Glutamatergic neuron (in vitro differentiated cells): ENCODE measurements around the gene STMN3. TPM values are rescaled to one million over a fixed set of nuclear protein-coding genes. Genes with fewer than 3 reads are reported as not detected.

ENCODE experiments used
- DNase-seq: peaks from one replicate; pipeline ENCODE4 v3.0.0; 2022
- H3K27ac Mint-ChIP-seq: one replicate; pipeline ENCODE4 v1.8.0; 2020; ENCODE audit warnings: mild to moderate bottlenecking, mixed read lengths, inconsistent platforms; ENCODE audit not compliant: unreplicated experiment
- H3K27me3 Mint-ChIP-seq: one replicate; pipeline ENCODE4 v1.8.0; 2020; ENCODE audit warnings: mild to moderate bottlenecking, moderate library complexity, mixed read lengths, inconsistent platforms; ENCODE audit not compliant: unreplicated experiment
- H3K36me3 Mint-ChIP-seq: one replicate; pipeline ENCODE4 v1.8.0; 2020; ENCODE audit warnings: mild to moderate bottlenecking, mixed read lengths, inconsistent platforms; ENCODE audit not compliant: unreplicated experiment
- H3K4me1 Mint-ChIP-seq: one replicate; pipeline ENCODE4 v1.8.0; 2020; ENCODE audit warnings: mild to moderate bottlenecking, low read depth, mixed read lengths, inconsistent platforms; ENCODE audit not compliant: unreplicated experiment
- H3K4me3 Mint-ChIP-seq: one replicate; pipeline ENCODE4 v1.8.0; 2020; ENCODE audit warnings: mild to moderate bottlenecking, mixed read lengths, inconsistent platforms; ENCODE audit not compliant: unreplicated experiment
- H3K9me3 Mint-ChIP-seq: one replicate; pipeline ENCODE4 v1.8.0; 2020; ENCODE audit warnings: mild to moderate bottlenecking, moderate library complexity, mixed read lengths, inconsistent platforms; ENCODE audit not compliant: unreplicated experiment
- total RNA-seq: library from RNA; stranded (reverse); fragmentation: NEBNext Ultra II Directional; extraction: Animal tissue kit (Norgen Biotek cat#: 25700); gene quantifications from one replicate; pipeline ENCODE4 v1.2.1, GENCODE V29; 2021; ENCODE audit not compliant: unreplicated experiment
- TF ChIP-seq, protein P1 (sequence below): fragments of 200-600 bp; sonication (generic); IDR thresholded peaks from one replicate; pipeline ENCODE4 v1.5.0; 2021; ENCODE audit not compliant: partially characterized antibody, unreplicated experiment

STMN3 gene
- total RNA-seq, 1 donor from 2014 or later: 459 TPM

GRCh38 chr20:63590218-63591146 is 62.7 kb downstream of the STMN3 start:
- peaks cover 5% of the 10 kb centered on the region for H3K4me1 Mint-ChIP-seq
- no peak for DNase-seq
- no peak overlapping the region for H3K4me3 Mint-ChIP-seq
- TF ChIP-seq, protein P1, sequence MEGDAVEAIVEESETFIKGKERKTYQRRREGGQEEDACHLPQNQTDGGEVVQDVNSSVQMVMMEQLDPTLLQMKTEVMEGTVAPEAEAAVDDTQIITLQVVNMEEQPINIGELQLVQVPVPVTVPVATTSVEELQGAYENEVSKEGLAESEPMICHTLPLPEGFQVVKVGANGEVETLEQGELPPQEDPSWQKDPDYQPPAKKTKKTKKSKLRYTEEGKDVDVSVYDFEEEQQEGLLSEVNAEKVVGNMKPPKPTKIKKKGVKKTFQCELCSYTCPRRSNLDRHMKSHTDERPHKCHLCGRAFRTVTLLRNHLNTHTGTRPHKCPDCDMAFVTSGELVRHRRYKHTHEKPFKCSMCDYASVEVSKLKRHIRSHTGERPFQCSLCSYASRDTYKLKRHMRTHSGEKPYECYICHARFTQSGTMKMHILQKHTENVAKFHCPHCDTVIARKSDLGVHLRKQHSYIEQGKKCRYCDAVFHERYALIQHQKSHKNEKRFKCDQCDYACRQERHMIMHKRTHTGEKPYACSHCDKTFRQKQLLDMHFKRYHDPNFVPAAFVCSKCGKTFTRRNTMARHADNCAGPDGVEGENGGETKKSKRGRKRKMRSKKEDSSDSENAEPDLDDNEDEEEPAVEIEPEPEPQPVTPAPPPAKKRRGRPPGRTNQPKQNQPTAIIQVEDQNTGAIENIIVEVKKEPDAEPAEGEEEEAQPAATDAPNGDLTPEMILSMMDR: no peak
- peaks cover 2% of the 10 kb centered on the region for H3K9me3 Mint-ChIP-seq
- H3K36me3 Mint-ChIP-seq: no peaks in the 10 kb centered on the region
- no peak overlapping the region for H3K27ac Mint-ChIP-seq
- peaks cover 4% of the 10 kb centered on the region for H3K27me3 Mint-ChIP-seq

Other genes starting within 250 kb of the STMN3 start
- gene KCNQ2, start 180.8 kb downstream of the STMN3 start, total RNA-seq: 354 TPM
- 55.3 TPM for gene EEF1A2, start 154.3 kb downstream of the STMN3 start, total RNA-seq
- 293 TPM for gene PPDPF, start 132.7 kb downstream of the STMN3 start, total RNA-seq
- gene PTK6, start 116.0 kb downstream of the STMN3 start, total RNA-seq: 0.17 TPM
- not detected for gene SRMS, start 105.7 kb downstream of the STMN3 start, total RNA-seq
- gene FNDC11, start 99.3 kb downstream of the STMN3 start, total RNA-seq: 9.3 TPM
- 87.7 TPM for gene HELZ2, start 79.2 kb downstream of the STMN3 start, total RNA-seq
- gene GMEB2, start 26.3 kb downstream of the STMN3 start, total RNA-seq: 12.8 TPM
- 36.3 TPM for gene RTEL1, start 4.9 kb upstream of the STMN3 start, total RNA-seq
- not detected for gene TNFRSF6B, start 43.2 kb upstream of the STMN3 start, total RNA-seq
- 51.9 TPM for gene ARFRP1, start 54.6 kb upstream of the STMN3 start, total RNA-seq
- gene ZGPAT, start 54.6 kb upstream of the STMN3 start, total RNA-seq: 41.5 TPM
- gene LIME1, start 83.2 kb upstream of the STMN3 start, total RNA-seq: 16.6 TPM
- 47.9 TPM for gene SLC2A4RG, start 86.4 kb upstream of the STMN3 start, total RNA-seq
- 94.4 TPM for gene ZBTB46, start 177.8 kb upstream of the STMN3 start, total RNA-seq
- gene ABHD16B, start 208.1 kb upstream of the STMN3 start, total RNA-seq: not detected
- 109 TPM for gene TPD52L2, start 211.8 kb upstream of the STMN3 start, total RNA-seq
- 57.9 TPM for gene DNAJC5, start 241.7 kb upstream of the STMN3 start, total RNA-seq